Measurements from ENCODE around the gene C10orf105.

The C10orf105 gene

DNA sequence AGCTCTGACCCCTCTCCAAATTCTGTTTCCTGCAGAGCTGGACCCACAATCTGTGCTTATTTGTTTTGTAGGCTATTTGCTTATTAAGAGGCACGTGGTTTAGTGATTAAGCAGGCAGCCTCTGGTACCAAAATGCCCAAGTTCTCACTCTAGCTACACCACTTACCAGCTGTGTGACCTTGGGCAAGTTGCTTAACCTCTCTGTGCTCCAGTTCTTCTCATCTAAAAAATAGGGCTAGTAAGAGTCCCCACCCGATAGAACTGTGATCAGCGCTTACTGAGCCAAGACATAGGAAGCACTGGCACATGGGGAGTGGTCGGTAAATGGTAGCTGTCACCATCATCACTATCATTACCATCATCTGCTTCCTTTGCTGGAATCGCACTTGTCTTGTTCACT is 20.8 kb downstream of the C10orf105 start:
- H3K27ac ChIP-seq (ENCODE audit: extremely low read depth, low read depth, low read length), result no peak overlapping the region

DNA sequence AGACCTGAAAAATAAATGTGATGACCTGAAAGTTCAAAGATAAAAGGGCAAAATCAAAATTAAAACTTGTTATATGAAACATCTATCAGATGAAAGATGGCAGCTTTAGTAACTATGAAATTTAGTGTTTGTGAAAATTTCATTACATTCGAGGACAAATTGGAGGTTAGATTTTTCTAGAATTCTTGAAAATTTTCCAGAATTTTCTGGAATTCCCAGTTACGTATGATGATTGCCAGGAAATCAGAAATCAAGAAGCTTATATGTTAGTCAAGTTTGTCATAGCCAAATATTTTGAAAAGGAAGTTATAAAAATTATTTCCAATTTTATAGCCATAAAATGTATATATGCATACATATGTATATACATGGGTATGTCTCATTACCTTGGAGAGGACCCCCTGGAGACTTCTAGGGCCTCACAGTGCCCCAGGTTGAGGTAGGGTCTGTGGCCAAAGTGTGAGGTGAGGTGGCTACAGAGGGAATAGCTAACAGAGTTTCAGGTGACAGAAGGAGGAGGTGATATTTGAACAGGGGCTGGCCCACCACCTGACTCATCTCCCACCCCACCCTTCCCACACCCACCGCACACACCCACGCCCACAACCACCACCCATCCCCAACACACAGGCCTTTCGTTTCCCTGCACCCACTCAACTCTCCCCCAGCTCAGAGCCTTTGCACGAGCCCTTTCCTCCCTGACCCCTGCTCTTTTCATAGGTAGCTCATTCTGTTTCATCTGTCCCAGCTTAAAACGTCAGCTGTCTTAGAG is 21.5 kb downstream of the C10orf105 start:
- CTCF ChIA-PET, result interaction anchor here (0.6 to 9.6 kb wide), 29 partner anchors 7 to 1568 kb away, joined by 3 to 105 read pairs (median 4); partner anchors contain the start of genes C10orf105 and SLC29A3
- Histone ChIP-seq H3K27ac (ENCODE audit: extremely low read depth, low read depth, low read length) (no peak overlapping the region), H3K4me3 (ENCODE audit: low read depth, low read length) (no peak overlapping the region), H3K9me3 (ENCODE audit: control insufficient read depth, insufficient read depth, low read depth, low read length) (no peaks in the 10 kb centered on the region), H3K36me3 (ENCODE audit: control insufficient read depth in 2 of 2, insufficient read depth in 1 of 2, low read length in 2 of 2) (no peaks in the 10 kb centered on the region), H3K4me1 (ENCODE audit: control insufficient read depth, insufficient read depth, low read length) (no peaks in the 10 kb centered on the region)
- peak; percentile 97 for TF ChIP-seq EGR2 (tag by site-specific recombination; IDR thresholded peaks at IDR 0.05; ENCODE audit: low read depth)
- peak; percentile 99 for TF ChIP-seq KLF1 (tag by site-specific recombination; IDR thresholded peaks at IDR 0.05)
- TF ChIP-seq KLF8 (tag by site-specific recombination; IDR thresholded peaks at IDR 0.05), result peak; percentile 50; the same call in 1 of the 2 replicates
- TF ChIP-seq GLI4 (tag by site-specific recombination; IDR thresholded peaks at IDR 0.05), result no peak
- peak; percentile 94 for TF ChIP-seq ZFHX2 (tag by site-specific recombination; conservative IDR thresholded peaks at IDR 0.05)
- POLR2A ChIA-PET, result no interaction called here

More for the DNA sequence above, 20.8 kb downstream of the C10orf105 start:
- ChIA-PET POLR2A (no interaction called here), CTCF (interaction anchor here (0.6 to 9.6 kb wide), 11 partner anchors 10 to 382 kb away, joined by 3 to 105 read pairs (median 6); partner anchors contain the start of gene SLC29A3)
- Histone ChIP-seq H3K9me3 (ENCODE audit: control insufficient read depth, insufficient read depth, low read depth, low read length) (no peaks in the 10 kb centered on the region), H3K36me3 (ENCODE audit: control insufficient read depth in 2 of 2, insufficient read depth in 1 of 2, low read length in 2 of 2) (no peaks in the 10 kb centered on the region), H3K4me1 (ENCODE audit: control insufficient read depth, insufficient read depth, low read length) (no peaks in the 10 kb centered on the region), H3K4me3 (ENCODE audit: low read depth, low read length) (no peak overlapping the region)
- TF ChIP-seq ZNF768 (tag by site-specific recombination; IDR thresholded peaks at IDR 0.05) (peak; percentile 93), INSM2 (tag by site-specific recombination; IDR thresholded peaks at IDR 0.05) (no peak)

- ChIA-PET POLR2A (interaction anchor here (0.6 to 1.1 kb wide), 2 partner anchors 320 to 378 kb away, joined by 3 read pairs; partner anchors contain the start of gene SLC29A3), CTCF (interaction anchor here (0.5 to 9.6 kb wide), 56 partner anchors 9 to 1213 kb away, joined by 3 to 105 read pairs (median 4); partner anchors contain the start of genes C10orf105, SLC29A3 and VSIR)
- no peaks in the 10 kb centered on the region for H3K4me1 ChIP-seq (ENCODE audit: control insufficient read depth, insufficient read depth, low read length)
- no peak overlapping the region for H3K27ac ChIP-seq (ENCODE audit: extremely low read depth, low read depth, low read length)
- H3K4me3 ChIP-seq (ENCODE audit: low read depth, low read length), result no peak overlapping the region
- H3K36me3 ChIP-seq (ENCODE audit: control insufficient read depth in 2 of 2, insufficient read depth in 1 of 2, low read length in 2 of 2), result no peaks in the 10 kb centered on the region
- no peaks in the 10 kb centered on the region for H3K9me3 ChIP-seq (ENCODE audit: control insufficient read depth, insufficient read depth, low read depth, low read length)
- TF ChIP-seq, protein P1, sequence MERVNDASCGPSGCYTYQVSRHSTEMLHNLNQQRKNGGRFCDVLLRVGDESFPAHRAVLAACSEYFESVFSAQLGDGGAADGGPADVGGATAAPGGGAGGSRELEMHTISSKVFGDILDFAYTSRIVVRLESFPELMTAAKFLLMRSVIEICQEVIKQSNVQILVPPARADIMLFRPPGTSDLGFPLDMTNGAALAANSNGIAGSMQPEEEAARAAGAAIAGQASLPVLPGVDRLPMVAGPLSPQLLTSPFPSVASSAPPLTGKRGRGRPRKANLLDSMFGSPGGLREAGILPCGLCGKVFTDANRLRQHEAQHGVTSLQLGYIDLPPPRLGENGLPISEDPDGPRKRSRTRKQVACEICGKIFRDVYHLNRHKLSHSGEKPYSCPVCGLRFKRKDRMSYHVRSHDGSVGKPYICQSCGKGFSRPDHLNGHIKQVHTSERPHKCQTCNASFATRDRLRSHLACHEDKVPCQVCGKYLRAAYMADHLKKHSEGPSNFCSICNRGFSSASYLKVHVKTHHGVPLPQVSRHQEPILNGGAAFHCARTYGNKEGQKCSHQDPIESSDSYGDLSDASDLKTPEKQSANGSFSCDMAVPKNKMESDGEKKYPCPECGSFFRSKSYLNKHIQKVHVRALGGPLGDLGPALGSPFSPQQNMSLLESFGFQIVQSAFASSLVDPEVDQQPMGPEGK (tag by site-specific recombination; IDR thresholded peaks at IDR 0.05), result 0 out of 2 replicates have a peak, but pooled peaks have one; percentile 53
- peak; percentile 25; the same call in 1 of the 2 replicates for TF ChIP-seq ZNF561 (tag by site-specific recombination; IDR thresholded peaks at IDR 0.05; ENCODE audit: borderline replicate concordance)
- TF ChIP-seq, protein P2, sequence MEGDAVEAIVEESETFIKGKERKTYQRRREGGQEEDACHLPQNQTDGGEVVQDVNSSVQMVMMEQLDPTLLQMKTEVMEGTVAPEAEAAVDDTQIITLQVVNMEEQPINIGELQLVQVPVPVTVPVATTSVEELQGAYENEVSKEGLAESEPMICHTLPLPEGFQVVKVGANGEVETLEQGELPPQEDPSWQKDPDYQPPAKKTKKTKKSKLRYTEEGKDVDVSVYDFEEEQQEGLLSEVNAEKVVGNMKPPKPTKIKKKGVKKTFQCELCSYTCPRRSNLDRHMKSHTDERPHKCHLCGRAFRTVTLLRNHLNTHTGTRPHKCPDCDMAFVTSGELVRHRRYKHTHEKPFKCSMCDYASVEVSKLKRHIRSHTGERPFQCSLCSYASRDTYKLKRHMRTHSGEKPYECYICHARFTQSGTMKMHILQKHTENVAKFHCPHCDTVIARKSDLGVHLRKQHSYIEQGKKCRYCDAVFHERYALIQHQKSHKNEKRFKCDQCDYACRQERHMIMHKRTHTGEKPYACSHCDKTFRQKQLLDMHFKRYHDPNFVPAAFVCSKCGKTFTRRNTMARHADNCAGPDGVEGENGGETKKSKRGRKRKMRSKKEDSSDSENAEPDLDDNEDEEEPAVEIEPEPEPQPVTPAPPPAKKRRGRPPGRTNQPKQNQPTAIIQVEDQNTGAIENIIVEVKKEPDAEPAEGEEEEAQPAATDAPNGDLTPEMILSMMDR (tag by site-specific recombination; IDR thresholded peaks at IDR 0.05), result peak; percentile 54
- peak; percentile 37 for TF ChIP-seq ZNF654 (tag by site-specific recombination; IDR thresholded peaks at IDR 0.05; ENCODE audit: low read depth)
- no peak for TF ChIP-seq ZFHX2 (tag by site-specific recombination; conservative IDR thresholded peaks at IDR 0.05)
- TF ChIP-seq ZNF366 (tag by site-specific recombination; conservative IDR thresholded peaks at IDR 0.05), result 0 out of 2 replicates have a peak, but pooled peaks have one; percentile 15
Measured at GRCh38 chr10:71696628-71697326, 22.8 kb downstream of the C10orf105 start.
